Measurements from ENCODE around the gene KCNJ9. TPM values are rescaled to one million over a fixed set of nuclear protein-coding genes. Genes with fewer than 3 reads are reported as not detected.

Gene KCNJ9
- total RNA-seq, 3 donors from 2014 or later (not counting 1 experiment from before 2014, with no cell fraction given) = not detected

GRCh38 chr1:160136121-160136925, 55.0 kb downstream of the KCNJ9 start:
- ATAC-seq (no peak), DNase-seq (no peak)
- TF ChIP-seq, protein P1, sequence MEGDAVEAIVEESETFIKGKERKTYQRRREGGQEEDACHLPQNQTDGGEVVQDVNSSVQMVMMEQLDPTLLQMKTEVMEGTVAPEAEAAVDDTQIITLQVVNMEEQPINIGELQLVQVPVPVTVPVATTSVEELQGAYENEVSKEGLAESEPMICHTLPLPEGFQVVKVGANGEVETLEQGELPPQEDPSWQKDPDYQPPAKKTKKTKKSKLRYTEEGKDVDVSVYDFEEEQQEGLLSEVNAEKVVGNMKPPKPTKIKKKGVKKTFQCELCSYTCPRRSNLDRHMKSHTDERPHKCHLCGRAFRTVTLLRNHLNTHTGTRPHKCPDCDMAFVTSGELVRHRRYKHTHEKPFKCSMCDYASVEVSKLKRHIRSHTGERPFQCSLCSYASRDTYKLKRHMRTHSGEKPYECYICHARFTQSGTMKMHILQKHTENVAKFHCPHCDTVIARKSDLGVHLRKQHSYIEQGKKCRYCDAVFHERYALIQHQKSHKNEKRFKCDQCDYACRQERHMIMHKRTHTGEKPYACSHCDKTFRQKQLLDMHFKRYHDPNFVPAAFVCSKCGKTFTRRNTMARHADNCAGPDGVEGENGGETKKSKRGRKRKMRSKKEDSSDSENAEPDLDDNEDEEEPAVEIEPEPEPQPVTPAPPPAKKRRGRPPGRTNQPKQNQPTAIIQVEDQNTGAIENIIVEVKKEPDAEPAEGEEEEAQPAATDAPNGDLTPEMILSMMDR (IDR thresholded peaks at IDR 0.05) = no peak
- Mint-ChIP-seq H3K9me3 (no peaks in the 10 kb centered on the region), H3K36me3 (no peaks in the 10 kb centered on the region), H3K27ac (no peak overlapping the region), H3K4me3 (no peak overlapping the region), H3K4me1 (no peaks in the 10 kb centered on the region), H3K27me3 (ENCODE audit: low read depth in 2 of 2) (peaks cover 5 to 27% of the 10 kb centered on the region in 2 donors)
- Histone ChIP-seq H3K36me3 (ENCODE audit: control insufficient read depth, insufficient read depth, low read length) (no peaks in the 10 kb centered on the region), H3K4me3 (ENCODE audit: low read length) (no peak overlapping the region), H3K4me1 (ENCODE audit: control insufficient read depth, insufficient read depth, low read length) (no peaks in the 10 kb centered on the region), H3K9me3 (ENCODE audit: control insufficient read depth, insufficient read depth, low read length) (no peaks in the 10 kb centered on the region), H3K27me3 (ENCODE audit: control insufficient read depth, insufficient read depth, low read length) (no peaks in the 10 kb centered on the region), H3K27ac (ENCODE audit: low read length) (no peak overlapping the region)
- 91% methylated on average over 22 of the region's 22 CpGs for WGBS (ENCODE audit: insufficient coverage)
- intact Hi-C loops (cut with micrococcal nuclease) = no loop called here

- H3K36me3 Mint-ChIP-seq = no peaks in the 10 kb centered on the region
- no peak overlapping the region for H3K4me3 Mint-ChIP-seq
- no peaks in the 10 kb centered on the region for H3K9me3 Mint-ChIP-seq
- H3K27ac Mint-ChIP-seq = no peak overlapping the region
- ATAC-seq = no peak
- H3K27me3 Mint-ChIP-seq (ENCODE audit: low read depth in 2 of 2) = peaks cover 11 to 29% of the 10 kb centered on the region in 2 donors
- H3K4me3 ChIP-seq (ENCODE audit: low read length) = no peak overlapping the region
- no peaks in the 10 kb centered on the region for H3K4me1 ChIP-seq (ENCODE audit: control insufficient read depth, insufficient read depth, low read length)
- no peak overlapping the region for H3K27ac ChIP-seq (ENCODE audit: low read length)
- TF ChIP-seq, protein P1 (IDR thresholded peaks at IDR 0.05) = no peak
- no peaks in the 10 kb centered on the region for H3K9me3 ChIP-seq (ENCODE audit: control insufficient read depth, insufficient read depth, low read length)
- intact Hi-C loops (cut with micrococcal nuclease) = no loop called here
- DNase-seq = no peak
- no peaks in the 10 kb centered on the region for H3K27me3 ChIP-seq (ENCODE audit: control insufficient read depth, insufficient read depth, low read length)
- WGBS (ENCODE audit: insufficient coverage) = 89% methylated on average over 5 of the region's 5 CpGs
- no peaks in the 10 kb centered on the region for H3K4me1 Mint-ChIP-seq
- no peaks in the 10 kb centered on the region for H3K36me3 ChIP-seq (ENCODE audit: control insufficient read depth, insufficient read depth, low read length)
Measured at GRCh38 chr1:160136926-160137200, 55.5 kb downstream of the KCNJ9 start.

GRCh38 chr1:160137216-160137862, 56.0 kb downstream of the KCNJ9 start:
- WGBS (ENCODE audit: insufficient coverage) = 88% methylated on average over 7 of the region's 8 CpGs
- no peaks in the 10 kb centered on the region for H3K36me3 Mint-ChIP-seq
- TF ChIP-seq, protein P1 (IDR thresholded peaks at IDR 0.05) = no peak
- Histone ChIP-seq H3K36me3 (ENCODE audit: control insufficient read depth, insufficient read depth, low read length) (no peaks in the 10 kb centered on the region), H3K4me3 (ENCODE audit: low read length) (no peak overlapping the region), H3K4me1 (ENCODE audit: control insufficient read depth, insufficient read depth, low read length) (no peaks in the 10 kb centered on the region), H3K9me3 (ENCODE audit: control insufficient read depth, insufficient read depth, low read length) (no peaks in the 10 kb centered on the region), H3K27me3 (ENCODE audit: control insufficient read depth, insufficient read depth, low read length) (no peaks in the 10 kb centered on the region), H3K27ac (ENCODE audit: low read length) (no peak overlapping the region)
- ATAC-seq = no peak
- no peak overlapping the region for H3K4me3 Mint-ChIP-seq
- H3K27ac Mint-ChIP-seq = no peak overlapping the region
- peaks cover 15 to 26% of the 10 kb centered on the region in 2 donors for H3K27me3 Mint-ChIP-seq (ENCODE audit: low read depth in 2 of 2)
- H3K4me1 Mint-ChIP-seq = no peaks in the 10 kb centered on the region
- intact Hi-C loops (cut with micrococcal nuclease) = no loop called here
- DNase-seq = no peak
- no peaks in the 10 kb centered on the region for H3K9me3 Mint-ChIP-seq
